NCI-H2107 treated with DMSO at 0.1 percent for 48 hours (cell line): ENCODE results near the gene CENPP.
A peak's percentile ranks its signal among the peaks of the same experiment; 100 is the strongest.
"Not testable (repeated sequence)": the region's sequence is repeated elsewhere in the genome, so short reads cannot be mapped to it uniquely, and the experiment has no call there.

Source experiments
- DNase-seq: peaks from one replicate; lab custom pipeline; 2025; ENCODE audit not compliant: unreplicated experiment; lab: John Stamatoyannopoulos, UW

The CENPP gene

DNA sequence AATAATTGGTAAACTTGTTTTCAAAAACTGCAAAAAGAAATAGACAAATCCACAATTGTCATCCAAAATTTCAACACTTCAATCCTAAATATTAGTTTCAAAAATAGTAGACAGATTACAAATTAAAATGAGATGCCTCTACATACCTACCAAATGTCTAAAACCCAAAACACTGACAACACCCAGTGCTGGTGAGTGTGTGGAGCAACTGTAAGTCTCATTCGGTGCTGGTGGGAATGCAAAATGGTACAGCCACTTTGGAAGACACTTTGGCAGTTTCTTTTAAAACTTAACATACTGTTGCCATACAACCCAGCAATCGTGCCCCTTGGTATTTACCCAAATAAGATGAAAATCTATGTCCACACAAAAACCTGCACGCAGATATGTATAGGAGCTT lies 203.4 kb downstream of the CENPP start:
- no peak for DNase-seq

DNA sequence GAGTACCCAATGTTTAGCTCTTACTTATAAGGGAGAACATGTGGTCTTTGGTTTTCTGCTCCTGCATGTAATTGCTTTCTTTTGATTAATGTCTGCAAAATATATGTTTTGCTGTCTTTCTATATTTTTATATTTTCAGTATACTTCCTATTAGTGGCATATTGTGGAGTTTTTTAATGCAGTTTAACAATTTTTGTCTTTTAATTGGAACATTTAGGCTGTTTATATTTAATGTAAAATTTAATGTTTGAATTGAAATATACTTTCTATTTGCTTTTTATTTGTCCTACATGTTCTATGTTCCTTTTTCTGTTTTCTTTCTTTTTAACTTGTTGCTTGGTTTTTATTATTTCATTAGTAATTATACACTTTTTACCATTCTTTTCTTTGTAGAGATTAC lies 205.1 kb downstream of the CENPP start:
- no peak for DNase-seq

- no peak for DNase-seq
These were observed 208.5 kb downstream of the CENPP start for GRCh38 chr9:92534204-92534603.

- no peak for DNase-seq
These were observed 208.9 kb downstream of the CENPP start for GRCh38 chr9:92534674-92535073.

DNA sequence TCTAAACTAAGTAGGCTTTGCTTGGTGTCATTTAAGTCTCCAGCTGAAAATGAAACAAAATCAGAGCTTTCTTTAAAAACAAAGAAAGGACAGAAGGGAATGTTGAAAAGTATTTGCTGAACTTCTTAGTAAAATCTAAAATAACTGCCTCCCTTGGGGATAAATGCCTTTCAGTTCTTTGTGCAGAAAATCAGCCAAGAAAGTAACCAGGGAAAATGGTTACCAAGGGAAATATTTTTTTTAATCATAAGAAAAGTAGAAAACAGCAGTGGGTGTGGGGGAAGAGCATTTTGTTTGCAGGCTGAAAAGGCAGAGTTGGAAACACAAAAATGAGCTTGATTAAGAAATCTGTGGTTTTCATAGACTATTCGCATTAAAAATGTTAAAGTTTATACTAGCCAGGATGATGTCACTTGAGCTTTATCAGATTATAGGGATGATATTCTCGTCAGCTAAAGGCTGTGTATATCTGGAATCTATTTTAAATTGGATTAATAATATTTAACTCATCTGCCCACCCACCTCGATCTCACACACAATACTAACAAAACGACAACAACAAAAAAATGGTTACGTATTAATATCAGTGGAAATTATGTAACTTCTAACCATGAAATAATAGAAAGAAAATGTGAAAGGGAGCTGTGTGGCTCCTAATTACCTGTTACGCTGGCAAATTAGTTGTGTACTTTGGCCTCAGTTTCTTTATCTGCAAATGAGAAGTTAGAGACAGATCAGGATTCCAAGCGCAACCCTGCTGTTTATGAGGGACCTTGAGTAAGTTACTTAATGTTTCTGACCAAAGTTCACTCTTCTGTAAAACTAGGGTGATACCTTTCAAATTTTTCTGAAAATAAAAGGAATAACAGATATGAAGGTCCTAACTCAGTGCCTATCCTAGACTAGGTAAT lies 210.4 kb downstream of the CENPP start, which contains the start of gene ECM2:
Gene ECM2 (minus strand): TSS at position 51 of the 911 bp plus-strand sequence. CDS start 13,124 bp downstream, outside the sequence.
- DNase-seq, result no peak

GRCh38 chr9:92538541-92538940 lies 212.8 kb downstream of the CENPP start:
- DNase-seq, result no peak

DNA sequence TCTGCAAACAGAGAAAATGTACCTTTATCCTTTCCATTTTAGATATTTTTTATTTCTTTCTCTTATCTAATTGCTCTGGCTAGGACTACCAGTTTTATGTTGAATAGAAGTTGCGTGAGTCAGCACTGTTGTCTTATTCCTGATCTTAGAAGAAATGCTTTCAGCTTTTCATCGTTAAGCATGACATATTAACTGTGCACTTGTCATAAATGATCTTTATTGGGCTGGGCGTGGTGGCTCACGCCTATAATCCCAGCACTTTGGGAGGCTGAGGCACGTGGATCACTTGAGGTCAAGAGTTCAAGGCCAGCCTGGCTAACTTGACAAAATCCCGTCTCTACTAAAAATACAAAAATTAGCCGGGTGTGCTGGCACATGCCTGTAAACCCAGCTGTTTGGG lies 218.2 kb downstream of the CENPP start:
- no peak for DNase-seq

- no peak for DNase-seq
These were observed 219.3 kb downstream of the CENPP start for GRCh38 chr9:92545002-92545510.

GRCh38 chr9:92547356-92547755 lies 221.6 kb downstream of the CENPP start:
- no peak for DNase-seq

- no peak for DNase-seq
These were observed 225.0 kb downstream of the CENPP start for GRCh38 chr9:92550765-92551164.

DNA sequence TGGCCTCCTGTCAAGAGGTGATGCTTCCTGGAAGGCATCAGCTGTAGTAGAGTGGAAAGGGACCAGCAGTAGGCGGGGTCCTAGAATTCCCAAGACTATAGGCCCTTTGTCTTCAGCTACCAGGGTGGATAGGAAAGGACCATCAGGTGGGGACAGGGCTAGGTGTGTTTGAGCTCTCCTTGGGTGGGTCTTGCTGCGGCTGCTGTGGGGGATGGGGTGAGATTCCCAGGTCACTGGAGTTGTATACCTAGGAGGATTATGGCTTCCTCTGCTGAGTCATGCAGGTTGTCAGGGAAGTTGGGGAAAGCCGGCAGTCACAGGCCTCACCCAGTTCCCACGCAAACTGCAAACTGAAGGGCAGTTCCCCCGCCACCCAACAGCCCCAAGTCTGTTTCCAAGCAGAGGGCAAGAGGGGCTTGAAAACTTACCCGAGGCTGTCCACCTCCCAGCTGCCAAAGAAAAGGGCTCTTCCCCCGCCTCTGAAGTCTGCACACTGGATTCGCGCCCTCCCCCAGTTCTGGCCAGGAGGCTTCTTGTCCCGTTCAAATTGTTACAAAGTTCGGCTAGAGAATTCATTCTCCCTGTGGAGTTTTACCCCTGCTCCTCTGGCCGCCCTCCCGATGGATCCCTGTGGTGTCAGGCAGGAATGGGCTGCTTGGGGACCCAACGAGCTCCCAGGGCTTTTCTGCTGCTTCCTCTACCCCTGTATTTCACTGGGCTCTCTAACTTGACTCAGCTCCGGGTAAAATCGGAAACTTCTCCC lies 233.0 kb downstream of the CENPP start:
- no peak for DNase-seq

GRCh38 chr9:92561374-92562330 lies 235.9 kb downstream of the CENPP start:
- no peak for DNase-seq

DNA sequence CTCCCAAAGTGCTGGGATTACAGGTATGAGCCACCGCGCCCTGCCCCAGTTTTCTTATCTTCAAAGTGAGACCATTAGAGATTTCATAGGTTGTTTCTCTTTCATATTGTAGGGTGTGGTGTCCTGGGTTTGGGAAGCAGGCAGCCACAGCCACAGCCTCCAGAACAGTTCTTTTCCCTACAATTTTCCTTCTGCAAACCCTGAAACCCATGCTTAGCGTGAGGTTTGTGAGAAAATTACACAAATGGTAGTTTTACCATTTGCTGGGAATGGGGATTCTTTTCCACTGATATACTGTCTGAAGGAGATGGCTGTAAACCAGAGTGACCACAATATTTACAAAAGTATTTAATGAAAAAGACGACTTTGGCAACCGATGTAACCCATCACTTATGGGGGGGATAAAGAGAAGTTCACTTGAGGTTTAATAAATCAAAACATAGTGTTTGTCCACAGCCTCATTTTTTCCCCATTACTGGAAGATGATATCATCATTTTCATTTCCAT lies 236.8 kb downstream of the CENPP start:
- DNase-seq, result no peak

- DNase-seq, result no peak
These were observed 237.7 kb downstream of the CENPP start for GRCh38 chr9:92563116-92564100.

DNA sequence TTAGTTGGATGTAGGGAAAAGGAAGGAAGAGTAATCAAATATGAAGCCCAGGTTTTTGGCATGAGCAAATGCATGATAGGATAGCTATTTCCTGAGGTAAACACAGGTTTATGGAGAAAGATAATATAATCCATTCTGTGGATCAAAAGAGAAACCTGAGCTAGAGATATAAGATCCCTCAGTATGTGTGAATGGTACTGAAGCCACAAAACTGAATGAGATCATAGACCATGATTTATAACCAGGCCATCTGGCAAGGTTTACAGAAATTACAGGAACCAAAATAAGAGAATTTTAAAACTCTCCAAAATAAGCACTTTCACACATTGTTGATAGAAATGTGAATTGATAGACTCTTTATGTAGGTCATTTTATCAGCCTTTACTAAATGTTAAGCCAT lies 238.8 kb downstream of the CENPP start:
- DNase-seq, result peak; percentile 72

- no peak for DNase-seq
These were observed 239.2 kb downstream of the CENPP start for GRCh38 chr9:92564982-92565381.

- not testable (repeated sequence) for DNase-seq
These were observed 246.1 kb downstream of the CENPP start for GRCh38 chr9:92571871-92572270.

GRCh38 chr9:92573612-92574011 lies 247.9 kb downstream of the CENPP start:
- not testable (repeated sequence) for DNase-seq

- DNase-seq, result no peak
These were observed 250.4 kb downstream of the CENPP start for GRCh38 chr9:92576175-92576574.
